Measurements from ENCODE around the gene BTBD17. TPM values are rescaled to one million over a fixed set of nuclear protein-coding genes. Genes with fewer than 3 reads are reported as not detected.
A peak's percentile ranks its signal among the peaks of the same experiment; 100 is the strongest.

The BTBD17 gene
- total RNA-seq, 1 donor from 2014 or later = not detected

- peak; percentile 81 for TF ChIP-seq CTCF (conservative IDR thresholded peaks at IDR 0.05; ENCODE audit: low read depth, low read length)
- H3K4me3 ChIP-seq (ENCODE audit: low read depth, low read length) = peak overlapping the region; percentile 14
- no peak for DNase-seq (ENCODE audit: low read depth)
These were observed 17.9 kb upstream of the BTBD17 start for GRCh38 chr17:74379495-74380085.

GRCh38 chr17:74374858-74375257, 13.2 kb upstream of the BTBD17 start:
- no peak for DNase-seq (ENCODE audit: low read depth)
- TF ChIP-seq CTCF (conservative IDR thresholded peaks at IDR 0.05; ENCODE audit: low read depth, low read length) = no peak
- no peak overlapping the region for H3K4me3 ChIP-seq (ENCODE audit: low read depth, low read length)

- no peak overlapping the region for H3K4me3 ChIP-seq (ENCODE audit: low read depth, low read length)
- TF ChIP-seq CTCF (conservative IDR thresholded peaks at IDR 0.05; ENCODE audit: low read depth, low read length) = no peak
- DNase-seq (ENCODE audit: low read depth) = no peak
These were observed 12.4 kb upstream of the BTBD17 start for GRCh38 chr17:74373838-74374606.

GRCh38 chr17:74372426-74372825, 10.8 kb upstream of the BTBD17 start:
- H3K4me3 ChIP-seq (ENCODE audit: low read depth, low read length) = no peak overlapping the region
- TF ChIP-seq CTCF (conservative IDR thresholded peaks at IDR 0.05; ENCODE audit: low read depth, low read length) = no peak
- no peak for DNase-seq (ENCODE audit: low read depth)

DNA sequence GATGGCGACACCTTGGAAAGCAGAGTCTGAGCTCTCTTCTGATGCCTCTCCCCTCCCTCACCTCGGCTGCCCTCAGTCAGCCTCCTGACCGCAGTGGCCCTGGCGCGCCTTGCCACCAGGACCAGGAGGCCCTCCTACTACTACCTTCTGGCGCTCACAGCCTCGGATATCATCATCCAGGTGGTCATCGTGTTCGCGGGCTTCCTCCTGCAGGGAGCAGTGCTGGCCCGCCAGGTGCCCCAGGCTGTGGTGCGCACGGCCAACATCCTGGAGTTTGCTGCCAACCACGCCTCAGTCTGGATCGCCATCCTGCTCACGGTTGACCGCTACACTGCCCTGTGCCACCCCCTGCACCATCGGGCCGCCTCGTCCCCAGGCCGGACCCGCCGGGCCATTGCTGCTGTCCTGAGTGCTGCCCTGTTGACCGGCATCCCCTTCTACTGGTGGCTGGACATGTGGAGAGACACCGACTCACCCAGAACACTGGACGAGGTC, 10.0 kb upstream of the BTBD17 start:
- TF ChIP-seq CTCF (conservative IDR thresholded peaks at IDR 0.05; ENCODE audit: low read depth, low read length) = no peak
- DNase-seq (ENCODE audit: low read depth) = no peak
- H3K4me3 ChIP-seq (ENCODE audit: low read depth, low read length) = no peak overlapping the region

GRCh38 chr17:74369665-74370490, 8.2 kb upstream of the BTBD17 start:
- TF ChIP-seq CTCF (conservative IDR thresholded peaks at IDR 0.05; ENCODE audit: low read depth, low read length) = no peak
- DNase-seq (ENCODE audit: low read depth) = no peak
- H3K4me3 ChIP-seq (ENCODE audit: low read depth, low read length) = no peak overlapping the region
